LNCAP (cell line): ENCODE measurements around the gene CCDC174.

Experiments
- CTCF ChIP-seq: fragments of 450-650 bp; IDR thresholded peaks from 2 replicates; pipeline ENCODE4 v1.5.1; 2017; ENCODE audit warnings: mild to moderate bottlenecking

The CCDC174 gene

GRCh38 chr3:14620512-14620911 is 31.1 kb upstream of the CCDC174 start:
- no peak for TF ChIP-seq CTCF

GRCh38 chr3:14621093-14621492 is 30.5 kb upstream of the CCDC174 start:
- no peak for TF ChIP-seq CTCF

DNA sequence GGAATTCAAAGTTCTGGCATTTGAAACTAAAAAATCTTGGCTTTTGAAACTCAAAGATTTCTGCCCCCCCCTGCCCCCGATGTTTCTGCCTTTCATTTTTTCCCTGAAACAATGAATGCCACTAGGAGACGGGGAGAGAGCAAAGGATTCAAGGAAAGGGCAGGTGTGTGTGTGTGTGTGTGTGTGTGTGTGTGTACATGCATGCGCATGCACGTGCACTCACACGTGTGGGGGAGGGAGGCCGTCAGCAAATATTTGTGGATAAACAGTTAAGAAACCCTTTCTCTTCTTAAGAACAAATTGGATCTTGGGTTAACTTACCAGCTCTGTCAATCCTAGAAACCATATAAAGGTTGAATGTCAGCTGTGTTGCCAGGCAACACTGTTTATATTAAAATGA is 29.2 kb upstream of the CCDC174 start:
- no peak for TF ChIP-seq CTCF

DNA sequence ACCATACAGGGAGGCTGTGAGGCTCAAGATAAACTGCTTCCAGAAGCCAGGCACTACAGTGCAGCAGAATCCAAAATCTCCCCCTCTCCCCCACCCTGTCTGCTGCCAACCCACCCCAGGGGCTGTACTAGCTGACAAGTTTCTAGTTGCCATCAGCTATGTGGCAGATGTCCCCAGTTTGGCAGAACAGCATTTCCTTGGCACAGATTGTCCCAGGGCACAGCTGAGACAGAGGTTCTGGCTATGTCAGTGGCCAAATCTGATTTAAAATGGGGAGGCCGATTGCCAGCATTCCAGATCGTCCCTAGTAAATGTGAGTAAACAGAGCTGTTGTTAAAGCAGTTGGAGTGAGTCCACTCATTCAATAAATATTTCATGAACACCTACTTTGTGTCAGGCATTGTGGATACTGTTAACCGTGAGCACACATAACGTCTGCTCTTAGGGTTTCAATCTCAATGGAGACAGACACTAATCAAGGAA is 28.0 kb upstream of the CCDC174 start:
- TF ChIP-seq CTCF, result no peak

GRCh38 chr3:14624498-14624897 is 27.1 kb upstream of the CCDC174 start:
- TF ChIP-seq CTCF, result no peak

GRCh38 chr3:14625443-14625842 is 26.1 kb upstream of the CCDC174 start:
- TF ChIP-seq CTCF, result no peak

GRCh38 chr3:14627815-14628214 is 23.7 kb upstream of the CCDC174 start:
- no peak for TF ChIP-seq CTCF

- TF ChIP-seq CTCF, result no peak
Observed at GRCh38 chr3:14628406-14628805, 23.2 kb upstream of the CCDC174 start.
